SK-N-SH treated with all-trans-retinoic acid at 6 μM for 48 hours (cell line): Measurements from ENCODE around the gene KCNN2.

Source experiments
- ATAC-seq: fragments of 200-7000 bp; cut with Tn5 transposase; 3 replicates; pipeline ENCODE4 v1.9.1; 2020; ENCODE audit warnings: mild to moderate bottlenecking, moderate library complexity
- ARNTL ChIP-seq: fragments of 450-650 bp; formaldehyde crosslinking; IDR thresholded peaks from 2 replicates; pipeline ENCODE4 v1.5.0; 2020; ENCODE audit warnings: low read depth, mild to moderate bottlenecking, moderate library complexity, borderline replicate concordance
- CREB5 ChIP-seq: fragments of 250-450 bp; sonication (Bioruptor Pico); IDR thresholded peaks from 2 replicates; pipeline ENCODE4 v1.5.1; 2020; ENCODE audit warnings: low read depth, mild to moderate bottlenecking, moderate library complexity
- CSDC2 ChIP-seq: fragments of 250-450 bp; sonication (Bioruptor Pico); IDR thresholded peaks from 2 replicates; pipeline ENCODE4 v1.5.0; 2020; ENCODE audit warnings: mild to moderate bottlenecking, moderate library complexity
- CSRNP3 ChIP-seq: fragments of 250-450 bp; sonication (Bioruptor Pico); IDR thresholded peaks from 2 replicates; pipeline ENCODE4 v1.5.1; 2021; ENCODE audit warnings: mild to moderate bottlenecking, moderate library complexity
- ESRRG ChIP-seq: fragments of 250-450 bp; sonication (Bioruptor Pico); IDR thresholded peaks from 2 replicates; pipeline ENCODE4 v1.6.1; 2021; ENCODE audit warnings: mild to moderate bottlenecking
- GLIS3 ChIP-seq: fragments of 250-450 bp; sonication (Bioruptor Pico); IDR thresholded peaks from 2 replicates; pipeline ENCODE4 v1.5.0; 2020; ENCODE audit warnings: mild to moderate bottlenecking, moderate library complexity
- ISL1 ChIP-seq: fragments of 250-450 bp; sonication (Bioruptor Pico); IDR thresholded peaks from 2 replicates; pipeline ENCODE4 v2.1.2; 2022; ENCODE audit warnings: mild to moderate bottlenecking, moderate library complexity
- OSR1 ChIP-seq: fragments of 250-450 bp; sonication (Bioruptor Pico); IDR thresholded peaks from 2 replicates; pipeline ENCODE4 v1.8.0; 2022; ENCODE audit warnings: moderate library complexity, mild to moderate bottlenecking, inconsistent platforms
- PATZ1 ChIP-seq: fragments of 250-450 bp; sonication (Bioruptor Pico); IDR thresholded peaks from 2 replicates; pipeline ENCODE4 v1.8.0; 2020; ENCODE audit warnings: mild to moderate bottlenecking, moderate library complexity, borderline replicate concordance
- POU6F1 ChIP-seq: fragments of 250-450 bp; sonication (Bioruptor Pico); IDR thresholded peaks from 2 replicates; pipeline ENCODE4 v1.8.0; 2021; ENCODE audit warnings: low read depth, mild to moderate bottlenecking, moderate library complexity, borderline replicate concordance
- PPARA ChIP-seq: fragments of 250-450 bp; sonication (Bioruptor Pico); IDR thresholded peaks from 2 replicates; pipeline ENCODE4 v1.5.0; 2020; ENCODE audit warnings: mild to moderate bottlenecking, borderline replicate concordance
- RARB ChIP-seq: fragments of 250-450 bp; sonication (Bioruptor Pico); IDR thresholded peaks from 2 replicates; pipeline ENCODE4 v1.8.0; 2021; ENCODE audit warnings: mild to moderate bottlenecking, moderate library complexity
- SNAI2 ChIP-seq: fragments of 250-450 bp; sonication (Bioruptor Pico); IDR thresholded peaks from 2 replicates; pipeline ENCODE4 v1.5.0; 2020; ENCODE audit warnings: mild to moderate bottlenecking, moderate library complexity
- TCF4 ChIP-seq: fragments of 250-450 bp; sonication (Bioruptor Pico); IDR thresholded peaks from 2 replicates; pipeline ENCODE4 v1.8.0; 2021; ENCODE audit warnings: mild to moderate bottlenecking, moderate library complexity, borderline replicate concordance
- TOX ChIP-seq: fragments of 250-450 bp; sonication (Bioruptor Pico); IDR thresholded peaks from 2 replicates; pipeline ENCODE4 v1.8.0; 2021; ENCODE audit warnings: mild to moderate bottlenecking, moderate library complexity, borderline replicate concordance
- TSHZ2 ChIP-seq: fragments of 250-450 bp; sonication (Bioruptor Pico); IDR thresholded peaks from 2 replicates; pipeline ENCODE4 v1.5.0; 2020; ENCODE audit warnings: mild to moderate bottlenecking, moderate library complexity
- ZFP3 ChIP-seq: fragments of 250-450 bp; sonication (Bioruptor Pico); IDR thresholded peaks from 2 replicates; pipeline ENCODE4 v1.5.0; 2020; ENCODE audit warnings: mild to moderate bottlenecking, moderate library complexity
- ZFP30 ChIP-seq: fragments of 450-650 bp; formaldehyde crosslinking; IDR thresholded peaks from 2 replicates; pipeline ENCODE4 v1.5.0; 2022; ENCODE audit warnings: mild to moderate bottlenecking, moderate library complexity
- ZNF565 ChIP-seq: fragments of 450-650 bp; formaldehyde crosslinking; conservative IDR thresholded peaks from 2 replicates; pipeline ENCODE4 v1.5.0; 2020; ENCODE audit warnings: low read depth, mild to moderate bottlenecking, moderate library complexity
- ZNF70 ChIP-seq: fragments of 450-650 bp; formaldehyde crosslinking; IDR thresholded peaks from 2 replicates; pipeline ENCODE4 v1.5.0; 2020; ENCODE audit warnings: mild to moderate bottlenecking, moderate library complexity
- ZNF8 ChIP-seq: fragments of 450-650 bp; formaldehyde crosslinking; IDR thresholded peaks from 2 replicates; pipeline ENCODE4 v1.5.0; 2020; ENCODE audit warnings: mild to moderate bottlenecking, moderate library complexity

KCNN2 gene

GRCh38 chr5:114412510-114413171 is 50.8 kb downstream of the KCNN2 start (continued):
- TF ChIP-seq POU6F1 (CRISPR knock-in tag) (no peak), RARB (no peak), ZFP30 (CRISPR knock-in tag) (no peak), CSDC2 (no peak), TCF4 (no peak), CREB5 (no peak), ZNF565 (CRISPR knock-in tag) (no peak), CSRNP3 (CRISPR knock-in tag) (no peak)

- TF ChIP-seq GLIS3 (CRISPR knock-in tag), result no peak
- TF ChIP-seq OSR1 (CRISPR knock-in tag), result no peak
- no peak for TF ChIP-seq TOX
- TF ChIP-seq PATZ1 (CRISPR knock-in tag), result no peak
- TF ChIP-seq ZFP3 (CRISPR knock-in tag), result no peak
- no peak for TF ChIP-seq TSHZ2 (CRISPR knock-in tag)
- TF ChIP-seq ZNF8 (CRISPR knock-in tag), result no peak
- no peak for TF ChIP-seq ESRRG (CRISPR knock-in tag)
- TF ChIP-seq TCF4, result no peak
- no peak for TF ChIP-seq ARNTL (CRISPR knock-in tag)
- TF ChIP-seq PPARA (CRISPR knock-in tag), result no peak
- TF ChIP-seq SNAI2 (CRISPR knock-in tag), result no peak
- TF ChIP-seq ISL1 (CRISPR knock-in tag), result no peak
- no peak for TF ChIP-seq CSDC2
- no peak for TF ChIP-seq ZFP30 (CRISPR knock-in tag)
- TF ChIP-seq CREB5, result no peak
- no peak for TF ChIP-seq ZNF70 (CRISPR knock-in tag)
- TF ChIP-seq CSRNP3 (CRISPR knock-in tag), result no peak
- no peak for TF ChIP-seq ZNF565 (CRISPR knock-in tag)
- ATAC-seq, result no peak
These were observed 53.9 kb downstream of the KCNN2 start for GRCh38 chr5:114415760-114416159.
